HG03135 (cell line): ENCODE results near the gene ETF1.
"Not testable (repeated sequence)": the region's sequence is repeated elsewhere in the genome, so short reads cannot be mapped to it uniquely, and the experiment has no call there.

Source experiments
- ATAC-seq: cut with Tn5 transposase; IDR thresholded peaks from one replicate; pipeline ENCODE4 v1.9.1; 2021; ENCODE audit warnings: mild to moderate bottlenecking, moderate library complexity; ENCODE audit not compliant: unreplicated experiment

Gene ETF1

DNA sequence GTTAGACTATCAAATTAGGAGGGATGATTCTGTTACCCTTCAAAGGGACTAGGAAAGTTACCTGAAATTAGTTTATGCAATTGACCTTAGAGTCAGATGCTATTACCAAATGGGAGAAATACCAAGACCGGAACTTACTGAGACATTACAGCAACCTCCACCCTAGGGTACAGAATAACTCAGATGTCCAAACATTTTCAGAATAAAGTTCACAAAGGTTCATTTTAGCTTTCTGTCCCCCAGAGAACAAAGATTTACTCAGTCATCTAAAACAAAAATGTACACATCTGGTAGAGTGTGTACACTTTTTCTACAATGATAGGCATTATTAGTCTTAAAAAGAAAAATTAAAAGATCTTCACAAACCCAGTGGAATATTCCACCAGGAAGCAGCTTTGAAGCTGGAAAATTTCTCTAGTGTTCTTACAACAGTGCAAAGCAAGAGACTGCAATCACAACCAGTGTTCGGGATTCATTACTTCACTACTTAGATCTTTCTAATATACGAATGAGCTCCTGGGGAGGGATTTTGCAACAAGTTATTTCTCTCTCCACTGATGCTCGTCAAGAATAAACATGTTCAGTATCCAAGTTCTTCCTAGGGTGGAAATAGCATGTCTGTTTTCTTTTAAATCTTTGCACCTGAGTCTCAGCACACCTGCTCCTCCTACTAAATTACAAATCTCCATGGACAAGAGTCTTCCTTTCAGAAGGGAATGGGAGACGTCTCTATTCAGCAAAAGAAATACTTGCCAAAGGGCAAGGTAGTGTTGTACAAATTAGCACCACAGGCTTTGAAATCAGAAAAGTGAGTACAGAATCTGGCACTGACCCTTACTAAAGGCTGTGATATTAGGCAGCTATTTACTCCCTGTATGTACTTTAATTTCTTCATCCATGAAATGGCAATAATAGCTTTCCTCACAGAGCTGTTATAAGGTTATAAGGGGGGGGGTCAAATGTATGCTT, 8.8 kb downstream of the ETF1 start:
- no peak for ATAC-seq

GRCh38 chr5:138529812-138530211, 13.2 kb downstream of the ETF1 start:
- no peak for ATAC-seq

- ATAC-seq = no peak
Observed at GRCh38 chr5:138528744-138529469, 14.1 kb downstream of the ETF1 start.

DNA sequence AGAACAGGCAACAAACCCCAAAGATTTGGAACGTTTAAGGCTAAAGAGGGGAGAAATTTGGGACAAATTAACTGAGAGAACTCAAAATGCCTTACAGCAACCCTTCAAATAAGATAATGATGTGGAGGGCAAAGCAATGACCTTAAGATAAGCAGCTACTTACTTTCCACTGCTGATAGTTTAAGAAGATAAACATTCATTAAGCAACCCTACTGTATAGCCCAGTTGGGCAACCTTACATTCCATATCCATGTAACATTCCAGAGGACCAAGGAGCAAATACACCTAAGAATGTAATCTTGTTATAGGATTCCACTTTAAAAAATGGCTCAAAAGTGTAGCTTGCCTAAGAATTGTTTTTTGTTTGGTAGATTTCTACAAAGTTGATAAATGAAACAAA, 14.8 kb downstream of the ETF1 start:
- no peak for ATAC-seq

GRCh38 chr5:138527170-138527569, 15.9 kb downstream of the ETF1 start:
- ATAC-seq = no peak

- ATAC-seq = no peak
Observed at GRCh38 chr5:138523406-138523805, 19.6 kb downstream of the ETF1 start.

DNA sequence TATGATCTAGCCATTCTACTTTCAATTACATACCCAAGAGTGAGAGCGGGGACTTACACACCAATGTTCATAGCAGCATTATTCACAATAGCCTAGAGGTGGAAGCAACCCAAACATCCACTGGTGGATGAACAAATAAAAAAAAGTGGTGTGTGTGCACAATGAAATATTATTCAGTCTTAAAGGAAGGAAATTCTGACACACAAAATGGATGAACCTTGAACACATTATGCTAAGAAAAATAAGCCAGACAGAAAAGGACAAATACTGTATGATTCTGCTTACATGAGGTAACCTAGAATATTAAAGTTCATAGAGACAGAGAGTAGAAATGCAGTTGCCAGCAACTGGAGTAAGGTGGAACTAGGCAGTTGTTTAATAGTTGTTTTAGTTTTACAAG, 22.1 kb downstream of the ETF1 start:
- no peak for ATAC-seq

GRCh38 chr5:138517437-138517836, 25.6 kb downstream of the ETF1 start:
- no peak for ATAC-seq

- ATAC-seq = no peak
Observed at GRCh38 chr5:138515556-138516245, 27.3 kb downstream of the ETF1 start.

DNA sequence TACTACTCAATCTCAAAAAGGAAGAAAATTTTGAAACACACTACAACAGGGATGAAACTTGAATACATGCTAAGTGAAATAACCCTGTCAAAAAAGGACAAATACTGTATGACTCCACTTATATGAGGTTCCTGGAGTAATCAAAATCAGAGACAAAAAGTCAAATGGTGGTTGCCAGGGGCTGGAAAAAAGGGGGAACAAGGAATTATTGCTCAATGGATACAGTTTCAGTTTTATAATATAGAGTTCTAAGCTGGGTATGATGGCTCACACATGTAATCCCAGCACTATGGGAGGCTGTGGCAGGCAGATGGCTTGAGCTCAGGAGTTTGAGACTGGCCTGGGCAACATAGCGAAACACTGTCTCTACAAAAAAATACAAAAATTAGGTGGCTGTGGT, 29.0 kb downstream of the ETF1 start:
- ATAC-seq = no peak

- ATAC-seq = no peak
Observed at GRCh38 chr5:138508958-138509357, 34.1 kb downstream of the ETF1 start.

GRCh38 chr5:138507485-138507884, 35.6 kb downstream of the ETF1 start:
- ATAC-seq = not testable (repeated sequence)

- no peak for ATAC-seq
Observed at GRCh38 chr5:138506370-138507306, 36.4 kb downstream of the ETF1 start.

DNA sequence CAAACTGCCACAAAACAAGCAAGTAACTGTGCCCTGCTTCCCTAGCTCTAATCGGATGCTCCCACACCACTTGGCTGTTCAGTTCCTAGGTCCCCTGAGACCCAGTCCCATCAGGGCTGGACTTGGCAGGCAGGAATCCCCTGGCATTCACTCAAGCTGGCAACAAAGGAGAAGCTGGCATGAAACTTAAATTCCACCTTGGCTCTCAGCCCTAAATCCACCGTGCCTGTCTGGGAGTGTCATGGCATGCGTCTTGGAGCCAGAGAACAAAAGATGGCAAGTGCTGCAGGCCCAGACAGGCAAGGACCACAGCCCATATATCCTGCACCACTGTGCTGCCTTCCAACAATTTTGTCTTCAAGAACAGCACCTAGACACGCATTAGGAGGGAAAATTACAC, 38.2 kb downstream of the ETF1 start:
- ATAC-seq = no peak

DNA sequence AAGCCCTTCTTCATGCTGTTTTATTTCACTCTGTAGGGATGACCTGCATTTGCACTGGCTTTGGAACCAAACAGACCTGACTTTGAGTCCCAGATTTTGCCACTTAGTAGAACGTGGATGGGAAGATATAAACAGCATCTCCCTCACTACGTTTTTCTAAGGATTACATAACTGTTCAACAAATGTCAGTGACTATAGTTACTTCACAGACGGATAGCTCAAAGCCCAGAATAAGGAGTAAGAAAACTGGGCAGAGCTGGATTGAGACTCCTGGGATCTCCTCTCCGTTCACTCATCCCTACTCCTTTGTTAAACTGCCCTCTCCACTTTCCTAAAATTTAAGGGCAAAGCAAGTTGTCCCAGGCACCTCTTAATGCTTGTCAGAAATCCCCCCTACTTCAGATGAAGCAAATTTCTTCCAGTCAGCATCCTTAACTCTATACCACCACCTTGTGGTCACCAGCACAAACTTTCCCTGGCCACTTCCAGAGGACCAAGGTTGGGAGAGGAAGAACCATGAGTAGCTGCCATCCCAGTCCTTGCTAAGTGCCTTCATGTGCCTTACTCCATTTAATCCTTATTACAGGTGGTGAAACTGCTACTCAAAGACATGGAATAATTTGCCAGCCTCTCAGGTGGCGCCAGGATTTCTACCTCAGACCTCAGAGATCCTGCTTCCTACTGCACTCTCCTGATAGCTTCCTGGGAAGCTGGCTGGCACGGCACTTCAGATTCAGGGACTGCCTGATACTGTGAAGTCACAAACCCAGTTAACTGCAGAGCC, 39.4 kb downstream of the ETF1 start:
- no peak for ATAC-seq

GRCh38 chr5:138502521-138502920, 40.5 kb downstream of the ETF1 start:
- ATAC-seq = no peak

- ATAC-seq = no peak
Observed at GRCh38 chr5:138502121-138502520, 40.9 kb downstream of the ETF1 start.

DNA sequence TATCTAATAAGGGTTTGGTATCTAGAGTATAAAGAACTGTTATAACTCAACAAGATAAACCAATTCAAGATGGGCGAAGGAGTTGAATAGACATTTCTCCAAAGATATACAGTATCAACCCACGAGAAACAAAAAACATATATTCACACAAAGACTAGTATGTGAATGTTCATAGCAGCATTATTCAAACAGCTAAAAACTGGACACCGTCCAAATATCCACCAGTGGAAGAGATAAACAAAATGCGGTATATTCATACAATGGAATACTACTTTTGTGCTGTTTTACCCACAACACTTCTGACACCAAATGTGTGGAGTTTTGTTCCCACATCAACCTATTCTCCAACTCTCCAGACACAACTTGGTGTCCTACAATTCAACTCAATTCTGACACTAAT, 44.7 kb downstream of the ETF1 start:
- no peak for ATAC-seq

- no peak for ATAC-seq
Observed at GRCh38 chr5:138495351-138495750, 47.7 kb downstream of the ETF1 start.
